ENCODE results near the gene CIAO3.

- TF ChIP-seq REST (tag by site-specific recombination; IDR thresholded peaks at IDR 0.05) (no peak), CTCF (tag by site-specific recombination; IDR thresholded peaks at IDR 0.05) (no peak), ZNF280D (tag by site-specific recombination; IDR thresholded peaks at IDR 0.05) (no peak), ZBTB1 (tag by site-specific recombination; IDR thresholded peaks at IDR 0.05) (no peak), ZBTB6 (tag by site-specific recombination; IDR thresholded peaks at IDR 0.05) (no peak), ZNF214 (tag by site-specific recombination; IDR thresholded peaks at IDR 0.05; ENCODE audit: borderline replicate concordance) (no peak), KLF1 (tag by site-specific recombination; IDR thresholded peaks at IDR 0.05) (peak; percentile 68), YY2 (tag by site-specific recombination; IDR thresholded peaks at IDR 0.05) (no peak), ZFHX2 (tag by site-specific recombination; conservative IDR thresholded peaks at IDR 0.05) (no peak), ZFP69B (tag by site-specific recombination; IDR thresholded peaks at IDR 0.05) (no peak), PRDM10 (tag by site-specific recombination; IDR thresholded peaks at IDR 0.05) (no peak)
Observed at GRCh38 chr16:783404-784161, 42.8 kb upstream of the CIAO3 start.
